GM12873 (cell line): Measurements from ENCODE around the gene MEGF6.

Experiments
- CTCF ChIP-seq: IDR thresholded peaks from 2 replicates; pipeline ENCODE4 v1.5.1; 2012; ENCODE audit warnings: low read depth, mild to moderate bottlenecking, moderate library complexity, low read length, control low read depth; ENCODE audit not compliant: insufficient read depth; ENCODE audit errors: missing control alignments

Gene MEGF6

DNA sequence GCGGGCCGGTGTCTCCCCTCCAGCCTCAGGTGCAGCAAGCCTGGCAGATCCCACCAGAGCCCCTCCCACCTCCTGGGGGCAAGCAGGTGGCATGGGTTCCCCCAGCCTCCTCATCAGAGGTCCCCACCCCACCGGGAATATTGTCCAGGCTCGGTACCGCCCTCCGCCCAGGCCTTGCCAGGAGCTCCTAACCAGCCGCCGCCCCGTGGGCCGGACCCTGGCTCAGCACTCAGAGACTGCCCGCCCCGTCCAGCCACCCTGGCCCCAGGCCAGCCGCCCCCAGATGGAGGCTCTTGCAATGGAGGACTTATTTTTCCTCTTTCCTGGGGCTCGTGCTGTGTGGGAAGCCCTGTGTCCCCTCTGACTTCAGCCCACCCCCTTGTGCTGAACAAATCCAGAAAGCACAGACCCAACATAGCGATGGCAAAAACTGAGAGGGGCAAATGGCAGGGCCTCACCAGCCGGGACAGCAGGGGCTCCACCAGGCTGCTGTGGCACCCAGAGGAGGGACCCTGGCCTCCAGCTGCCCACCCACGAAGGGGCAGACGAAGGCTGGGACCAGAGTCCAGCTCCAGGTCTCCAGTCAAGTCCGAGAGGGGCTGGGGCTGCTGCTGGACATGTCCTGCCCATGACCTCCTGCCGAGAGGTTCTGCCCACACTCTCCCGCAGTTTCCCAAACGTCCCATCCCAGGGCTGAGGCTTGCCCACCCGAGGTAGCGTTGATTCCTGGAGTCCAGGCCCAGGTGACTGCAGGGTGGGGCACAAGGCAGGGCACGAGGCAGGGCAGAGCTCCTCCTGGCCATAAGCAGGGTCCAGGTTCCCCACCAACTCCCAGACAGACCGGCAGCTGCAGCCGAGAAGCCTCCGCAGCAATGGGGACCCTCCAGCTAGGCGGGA is 7.5 kb downstream of the MEGF6 start:
- TF ChIP-seq CTCF = no peak

GRCh38 chr1:3603156-3603555 is 8.2 kb downstream of the MEGF6 start:
- no peak for TF ChIP-seq CTCF

DNA sequence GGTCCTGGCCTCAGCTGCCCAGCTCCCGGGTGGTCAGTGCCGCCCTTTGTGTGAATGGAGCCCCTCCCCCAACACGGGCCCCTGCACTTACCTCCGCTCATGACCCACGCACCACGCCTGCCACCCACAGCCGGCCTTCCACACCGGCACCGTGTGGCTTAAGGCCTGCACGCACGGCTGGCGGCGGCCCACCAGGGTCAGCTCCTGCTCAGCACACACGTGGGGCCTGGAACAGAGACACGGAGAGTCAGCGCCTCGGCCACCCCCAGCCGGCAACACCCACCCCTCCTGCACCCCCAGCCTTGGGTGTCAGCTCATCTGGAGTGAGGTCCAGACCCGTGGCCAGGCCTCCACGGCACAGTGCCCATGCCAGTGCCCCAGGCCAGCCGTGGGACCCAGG is 8.9 kb downstream of the MEGF6 start:
- no peak for TF ChIP-seq CTCF

GRCh38 chr1:3601743-3602142 is 9.6 kb downstream of the MEGF6 start:
- TF ChIP-seq CTCF = no peak

- no peak for TF ChIP-seq CTCF
Measured at GRCh38 chr1:3600354-3600753, 11.0 kb downstream of the MEGF6 start.

GRCh38 chr1:3599816-3600215 is 11.5 kb downstream of the MEGF6 start:
- no peak for TF ChIP-seq CTCF

DNA sequence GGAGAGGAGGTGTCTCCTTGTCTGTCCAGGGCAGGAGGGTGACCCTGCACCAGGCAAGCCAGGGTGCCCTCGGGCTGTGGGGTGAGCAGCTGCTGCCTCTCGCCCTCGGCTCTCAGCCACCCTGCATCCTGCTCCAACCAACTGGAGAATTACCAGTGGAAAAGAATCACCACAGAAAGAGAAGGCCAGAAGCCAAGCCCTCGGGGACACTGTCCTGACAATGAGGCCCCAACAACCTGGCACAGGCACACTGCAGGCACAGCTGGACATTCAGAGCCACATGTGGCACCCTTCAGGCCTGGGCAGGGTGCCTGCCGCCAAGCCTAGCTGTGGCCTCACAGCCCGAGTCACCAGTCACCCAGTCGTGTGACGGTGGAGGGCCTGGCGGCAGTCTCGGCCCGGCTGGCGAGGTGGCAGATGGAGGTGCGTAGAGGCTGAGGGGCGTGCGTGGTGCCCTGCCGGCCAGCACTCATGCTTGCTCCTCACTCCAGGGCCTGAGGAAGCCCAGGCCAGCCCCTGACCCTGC is 12.0 kb downstream of the MEGF6 start:
- TF ChIP-seq CTCF = no peak
